Ovary (tissue), 3 donors: ENCODE measurements around the gene PPTC7.

Source experiments
- POLR2A ChIP-seq: fragments of 450-650 bp; IDR thresholded peaks from one replicate; pipeline ENCODE4 v1.6.1; 2017; ENCODE audit warnings: antibody characterized with exemption, mild to moderate bottlenecking, moderate library complexity
- TF ChIP-seq, protein P1 (sequence below), 3 donors: fragments of 450-650 bp in 2 of 3; fragments of 200-600 bp in 1 of 3; IDR thresholded peaks; one replicate each; pipeline versions ENCODE4 v1.5.1 to v1.8.0; 2016 to 2022; ENCODE audit warnings: antibody characterized with exemption in 3 of 3, mild to moderate bottlenecking in 1 of 3
- donor health status: DM: no; HTN: no; CAD: no.

DNA sequence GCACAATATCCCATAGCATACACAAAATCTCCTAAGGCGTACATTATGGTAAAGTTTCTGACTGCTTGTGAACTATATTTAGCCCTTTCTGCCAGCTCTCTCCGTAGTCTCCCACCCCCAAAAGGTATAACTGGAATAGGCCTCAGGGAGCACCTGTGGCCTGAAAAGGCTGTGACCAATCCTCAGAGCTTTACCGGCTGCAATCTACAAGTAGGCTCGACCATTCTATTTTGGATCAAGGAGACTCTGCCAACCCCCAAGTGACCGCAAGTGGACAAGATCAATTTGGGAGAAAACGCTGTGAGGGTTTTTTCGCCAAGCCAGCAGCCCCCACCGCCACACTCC is 1.2 kb downstream of the PPTC7 start:
- TF ChIP-seq, protein P1, sequence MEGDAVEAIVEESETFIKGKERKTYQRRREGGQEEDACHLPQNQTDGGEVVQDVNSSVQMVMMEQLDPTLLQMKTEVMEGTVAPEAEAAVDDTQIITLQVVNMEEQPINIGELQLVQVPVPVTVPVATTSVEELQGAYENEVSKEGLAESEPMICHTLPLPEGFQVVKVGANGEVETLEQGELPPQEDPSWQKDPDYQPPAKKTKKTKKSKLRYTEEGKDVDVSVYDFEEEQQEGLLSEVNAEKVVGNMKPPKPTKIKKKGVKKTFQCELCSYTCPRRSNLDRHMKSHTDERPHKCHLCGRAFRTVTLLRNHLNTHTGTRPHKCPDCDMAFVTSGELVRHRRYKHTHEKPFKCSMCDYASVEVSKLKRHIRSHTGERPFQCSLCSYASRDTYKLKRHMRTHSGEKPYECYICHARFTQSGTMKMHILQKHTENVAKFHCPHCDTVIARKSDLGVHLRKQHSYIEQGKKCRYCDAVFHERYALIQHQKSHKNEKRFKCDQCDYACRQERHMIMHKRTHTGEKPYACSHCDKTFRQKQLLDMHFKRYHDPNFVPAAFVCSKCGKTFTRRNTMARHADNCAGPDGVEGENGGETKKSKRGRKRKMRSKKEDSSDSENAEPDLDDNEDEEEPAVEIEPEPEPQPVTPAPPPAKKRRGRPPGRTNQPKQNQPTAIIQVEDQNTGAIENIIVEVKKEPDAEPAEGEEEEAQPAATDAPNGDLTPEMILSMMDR (IDR thresholded peaks at IDR 0.05), result no peak
- no peak for TF ChIP-seq POLR2A
